GM23338 (cell line): ENCODE data around the gene PPIL1. TPM values are rescaled to one million over a fixed set of nuclear protein-coding genes. Genes with fewer than 3 reads are reported as not detected.

ENCODE experiments used
- ATAC-seq: fragments of 200-7000 bp; cut with Tn5 transposase; 3 replicates; pipeline ENCODE4 v1.9.1; 2020
- DNase-seq: peaks from one replicate; pipeline ENCODE4 v3.0.0-alpha.2; 2015; ENCODE audit warnings: low spot score
- H2AFZ ChIP-seq: fragments of 200-600 bp; sonication (generic); 2 replicates; pipeline ENCODE4 v1.8.0; 2016; ENCODE audit warnings: antibody characterized with exemption, mild to moderate bottlenecking, moderate library complexity
- H3F3A ChIP-seq: fragments of 200-600 bp; sonication (generic); replicated peaks from 2 replicates; pipeline ENCODE4 v1.8.0; 2017; ENCODE audit warnings: antibody characterized with exemption, mixed run types, low read depth
- H3K27ac ChIP-seq: fragments of 200-600 bp; sonication (generic); 2 replicates; pipeline ENCODE4 v1.6.1; 2016; ENCODE audit warnings: low read depth
- H3K27me3 ChIP-seq: fragments of 200-600 bp; sonication (generic); 2 replicates; pipeline ENCODE4 v1.8.0; 2016; ENCODE audit warnings: mild to moderate bottlenecking, mixed run types, moderate library complexity; ENCODE audit not compliant: insufficient read depth
- H3K36me3 ChIP-seq: fragments of 200-600 bp; sonication (generic); 2 replicates; pipeline ENCODE4 v1.8.0; 2016; ENCODE audit warnings: mild to moderate bottlenecking; ENCODE audit not compliant: insufficient read depth
- H3K4me1 ChIP-seq: fragments of 200-600 bp; sonication (generic); 2 replicates; pipeline ENCODE4 v1.8.0; 2016; ENCODE audit warnings: mild to moderate bottlenecking, moderate library complexity; ENCODE audit not compliant: insufficient read depth
- H3K4me2 ChIP-seq: fragments of 200-600 bp; sonication (generic); 2 replicates; pipeline ENCODE4 v1.7.1; 2017; ENCODE audit warnings: mixed run types
- H3K4me3 ChIP-seq: fragments of 200-600 bp; sonication (generic); 2 replicates; pipeline ENCODE4 v1.6.1; 2016; ENCODE audit warnings: mixed run types
- H3K79me2 ChIP-seq: fragments of 200-600 bp; sonication (generic); replicated peaks from 2 replicates; pipeline ENCODE4 v1.8.0; 2017; ENCODE audit warnings: mild to moderate bottlenecking; ENCODE audit not compliant: insufficient read depth
- H3K9me2 ChIP-seq: fragments of 200-600 bp; sonication (generic); 2 replicates; pipeline ENCODE4 v1.8.0; 2017; ENCODE audit not compliant: insufficient read depth
- H4K20me1 ChIP-seq: fragments of 200-600 bp; sonication (generic); replicated peaks from 2 replicates; pipeline ENCODE4 v1.8.0; 2017; ENCODE audit warnings: mild to moderate bottlenecking; ENCODE audit not compliant: insufficient read depth
- H3K27ac Mint-ChIP-seq: 2 replicates; pipeline ENCODE4 v1.8.0; 2020; ENCODE audit warnings: inconsistent platforms, mild to moderate bottlenecking, moderate library complexity, mixed read lengths
- H3K27me3 Mint-ChIP-seq: 3 replicates; pipeline ENCODE4 v1.8.0; 2022; ENCODE audit warnings: low read depth, mild to moderate bottlenecking, moderate library complexity, mixed read lengths, inconsistent platforms; ENCODE audit not compliant: insufficient read depth, poor library complexity
- H3K36me3 Mint-ChIP-seq: 3 replicates; pipeline ENCODE4 v1.8.0; 2021; ENCODE audit warnings: low read depth, mild to moderate bottlenecking, inconsistent platforms, moderate library complexity, mixed read lengths
- H3K4me1 Mint-ChIP-seq: 3 replicates; pipeline ENCODE4 v1.8.0; 2020; ENCODE audit warnings: mild to moderate bottlenecking, inconsistent platforms, mixed read lengths
- H3K4me3 Mint-ChIP-seq: 3 replicates; pipeline ENCODE4 v1.8.0; 2021; ENCODE audit warnings: moderate library complexity, mild to moderate bottlenecking, inconsistent platforms, mixed read lengths
- H3K9me3 Mint-ChIP-seq: 3 replicates; pipeline ENCODE4 v1.8.0; 2020; ENCODE audit warnings: moderate library complexity, mild to moderate bottlenecking, inconsistent platforms, mixed read lengths
- CREB1 ChIP-seq: fragments of 250-450 bp; sonication (Bioruptor Pico); IDR thresholded peaks from 2 replicates; pipeline ENCODE4 v1.5.0; 2020; ENCODE audit warnings: low read depth, mild to moderate bottlenecking, moderate library complexity
- CTCF ChIP-seq, 2 experiments: fragments of 200-600 bp in 1 of 2; sonication (generic) in 1 of 2; conservative IDR thresholded peaks; 2 replicates each; pipeline versions ENCODE4 v1.5.1 to v1.6.1; 2016 to 2017; ENCODE audit warnings: antibody characterized with exemption in 2 of 2, low read depth in 2 of 2, mild to moderate bottlenecking in 2 of 2, moderate library complexity in 1 of 2
- EZH2 ChIP-seq: fragments of 200-600 bp; sonication (generic); IDR thresholded peaks from one replicate; pipeline ENCODE4 v1.8.0; 2017; ENCODE audit warnings: antibody characterized with exemption, mild to moderate bottlenecking, low read depth; ENCODE audit not compliant: unreplicated experiment
- NANOG ChIP-seq: IDR thresholded peaks from 2 replicates; pipeline ENCODE4 v1.6.1; 2016; ENCODE audit warnings: antibody characterized with exemption, borderline replicate concordance
- ZNF331 ChIP-seq: fragments of 250-450 bp; sonication (Bioruptor Pico); IDR thresholded peaks from 2 replicates; pipeline ENCODE4 v1.5.0; 2020; ENCODE audit warnings: low read depth, mild to moderate bottlenecking, moderate library complexity
- ZNF462 ChIP-seq: fragments of 250-450 bp; sonication (Bioruptor Pico); IDR thresholded peaks from 2 replicates; pipeline ENCODE4 v1.5.0; 2020; ENCODE audit warnings: mild to moderate bottlenecking, moderate library complexity
- polyA plus RNA-seq: library from polyadenylated mRNA; unstranded; fragments of >200 nt; fragmentation: Nextera tagmentation; extraction: Ambion mirVana; gene quantifications from 2 replicates; pipeline ENCODE4 v1.2.1, GENCODE V29; 2016
- total RNA-seq: library from RNA; depleted of rRNA; stranded (reverse); fragments of >200 nt; shearing (Covaris generic); gene quantifications from 2 replicates; pipeline ENCODE4 v1.2.3, GENCODE V29; 2014

The PPIL1 gene
- total and polyA plus RNA-seq, 2 experiments from 2014 or later: 57.3 to 79.4 TPM

- Mint-ChIP-seq H3K36me3 (no peaks in the 10 kb centered on the region), H3K27ac (no peak overlapping the region), H3K4me1 (peaks cover 8% of the 10 kb centered on the region), H3K4me3 (no peak overlapping the region), H3K27me3 (peaks cover 12% of the 10 kb centered on the region), H3K9me3 (no peaks in the 10 kb centered on the region)
- no peaks in the 10 kb centered on the region for H3F3A ChIP-seq
- DNase-seq (no peak), ATAC-seq (no peak)
- H3K9me2 ChIP-seq: no peaks in the 10 kb centered on the region
- H3K27me3 ChIP-seq: no peaks in the 10 kb centered on the region
- H2AFZ ChIP-seq: no peak overlapping the region
- H3K4me3 ChIP-seq: no peak overlapping the region
- H4K20me1 ChIP-seq: 0 out of 2 replicates have a peak, but pooled peaks cover 5% of the 10 kb centered on the region
- H3K36me3 ChIP-seq: no peaks in the 10 kb centered on the region
- TF ChIP-seq ZNF331 (CRISPR knock-in tag) (no peak), CREB1 (CRISPR knock-in tag) (no peak), EZH2 (no peak), CTCF (conservative IDR thresholded peaks at IDR 0.05; ENCODE audit: low read depth in 2 of 2) (no peak)
- H3K27ac ChIP-seq: no peak overlapping the region
- no peak overlapping the region for H3K4me2 ChIP-seq
- H3K4me1 ChIP-seq: no peaks in the 10 kb centered on the region
- no peaks in the 10 kb centered on the region for H3K79me2 ChIP-seq
Measured at GRCh38 chr6:36915599-36915998, 41.0 kb upstream of the PPIL1 start.

- Mint-ChIP-seq H3K4me1 (peaks cover 8% of the 10 kb centered on the region), H3K9me3 (no peaks in the 10 kb centered on the region), H3K4me3 (no peak overlapping the region), H3K27me3 (peaks cover 9% of the 10 kb centered on the region), H3K36me3 (no peaks in the 10 kb centered on the region), H3K27ac (no peak overlapping the region)
- DNase-seq (peak; percentile 90), ATAC-seq (peak; percentile 94)
- H3K79me2 ChIP-seq: no peaks in the 10 kb centered on the region
- H3K36me3 ChIP-seq: no peaks in the 10 kb centered on the region
- H3K27ac ChIP-seq: no peak overlapping the region; the same call in 1 of the 2 replicates
- 0 out of 2 replicates have a peak overlapping the region, but pooled peaks have one; percentile 23 for H2AFZ ChIP-seq
- H3F3A ChIP-seq: no peaks in the 10 kb centered on the region
- no peaks in the 10 kb centered on the region for H3K27me3 ChIP-seq
- no peak overlapping the region; the same call in 1 of the 2 replicates for H3K4me2 ChIP-seq
- no peaks in the 10 kb centered on the region for H3K9me2 ChIP-seq
- H4K20me1 ChIP-seq: 0 out of 2 replicates have a peak, but pooled peaks cover 3% of the 10 kb centered on the region
- H3K4me1 ChIP-seq: no peaks in the 10 kb centered on the region
- 0 out of 2 replicates have a peak, but pooled peaks have one; percentile 10 for TF ChIP-seq ZNF462 (CRISPR knock-in tag)
- TF ChIP-seq CTCF (conservative IDR thresholded peaks at IDR 0.05; ENCODE audit: low read depth in 2 of 2): peak; percentile 65 to 84
- no peak for TF ChIP-seq NANOG
- no peak overlapping the region for H3K4me3 ChIP-seq
Measured at GRCh38 chr6:36914227-36914794, 39.7 kb upstream of the PPIL1 start.
